ENCODE data around the gene NCBP3.

DNA sequence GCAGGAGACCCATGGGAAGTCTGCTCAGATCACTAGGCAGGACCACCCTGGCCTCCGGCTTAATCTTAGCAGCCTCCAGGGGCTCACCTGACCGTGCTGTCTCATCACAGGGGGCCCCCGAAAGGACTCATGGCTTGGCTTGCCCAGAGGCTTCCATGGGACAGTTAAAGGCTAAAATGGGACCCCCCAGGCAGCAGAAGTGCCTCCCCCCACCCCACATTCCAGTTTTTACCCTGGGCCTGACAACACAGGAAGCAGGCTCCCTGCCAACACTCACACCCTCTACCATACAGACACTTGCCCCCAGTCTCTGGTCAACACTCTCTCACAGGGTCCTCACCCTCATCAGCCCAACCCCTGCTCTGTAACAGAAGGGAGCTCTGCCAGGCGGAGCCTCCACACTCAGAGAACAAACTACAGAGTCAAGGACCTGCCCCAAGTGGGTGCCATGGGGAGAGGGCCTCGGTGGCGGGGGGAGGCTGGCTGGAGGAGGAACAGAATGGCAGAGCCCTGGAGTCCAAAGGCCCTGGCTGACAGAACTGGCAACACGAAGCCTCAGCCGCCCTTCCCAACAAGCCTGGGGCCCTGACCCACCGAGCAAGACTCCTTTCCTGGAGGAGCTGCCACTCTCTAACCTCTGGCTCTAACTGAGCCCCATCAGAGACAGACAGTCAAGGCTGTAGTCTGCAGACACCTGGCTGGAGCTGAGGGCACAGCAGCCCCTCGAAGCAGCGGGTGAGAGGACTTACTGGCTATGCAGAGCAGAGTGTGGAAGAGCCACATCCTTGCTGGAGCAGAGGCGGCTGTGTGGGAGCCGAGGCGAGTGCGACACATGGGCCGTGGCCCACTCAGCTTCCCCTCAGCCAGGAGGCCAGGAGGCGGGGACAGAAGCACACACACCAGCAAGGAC is 45.4 kb downstream of the NCBP3 start, which contains the start of gene ITGAE:
- TF ChIP-seq EZH2 (IDR thresholded peaks at IDR 0.05; ENCODE audit: borderline replicate concordance, low read depth, low read length, severe bottlenecking), result no peak
- TF ChIP-seq, protein P1, sequence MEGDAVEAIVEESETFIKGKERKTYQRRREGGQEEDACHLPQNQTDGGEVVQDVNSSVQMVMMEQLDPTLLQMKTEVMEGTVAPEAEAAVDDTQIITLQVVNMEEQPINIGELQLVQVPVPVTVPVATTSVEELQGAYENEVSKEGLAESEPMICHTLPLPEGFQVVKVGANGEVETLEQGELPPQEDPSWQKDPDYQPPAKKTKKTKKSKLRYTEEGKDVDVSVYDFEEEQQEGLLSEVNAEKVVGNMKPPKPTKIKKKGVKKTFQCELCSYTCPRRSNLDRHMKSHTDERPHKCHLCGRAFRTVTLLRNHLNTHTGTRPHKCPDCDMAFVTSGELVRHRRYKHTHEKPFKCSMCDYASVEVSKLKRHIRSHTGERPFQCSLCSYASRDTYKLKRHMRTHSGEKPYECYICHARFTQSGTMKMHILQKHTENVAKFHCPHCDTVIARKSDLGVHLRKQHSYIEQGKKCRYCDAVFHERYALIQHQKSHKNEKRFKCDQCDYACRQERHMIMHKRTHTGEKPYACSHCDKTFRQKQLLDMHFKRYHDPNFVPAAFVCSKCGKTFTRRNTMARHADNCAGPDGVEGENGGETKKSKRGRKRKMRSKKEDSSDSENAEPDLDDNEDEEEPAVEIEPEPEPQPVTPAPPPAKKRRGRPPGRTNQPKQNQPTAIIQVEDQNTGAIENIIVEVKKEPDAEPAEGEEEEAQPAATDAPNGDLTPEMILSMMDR (IDR thresholded peaks at IDR 0.05; ENCODE audit: borderline replicate concordance, extremely low read depth, low read length, poor library complexity, severe bottlenecking), result peak; percentile 9

Data from DND-41 (cell line).